ENCODE results near the gene STK38L.

Gene STK38L

GRCh38 chr12:27213830-27214787 is 30.0 kb upstream of the STK38L start:
- POLR2A ChIA-PET = no interaction called here
- H3K36me3 ChIP-seq (ENCODE audit: control insufficient read depth in 2 of 2, insufficient read depth in 1 of 2, low read length in 2 of 2) = no peaks in the 10 kb centered on the region
- CTCF ChIA-PET = interaction anchor here (1.0 kb wide), 1 partner anchor 13 kb away, joined by 3 read pairs; no protein-coding TSS in a partner anchor
- H3K4me1 ChIP-seq (ENCODE audit: control insufficient read depth, insufficient read depth, low read length) = no peaks in the 10 kb centered on the region
- H3K4me3 ChIP-seq (ENCODE audit: low read depth, low read length) = no peak overlapping the region
- TF ChIP-seq ZBTB8A (tag by site-specific recombination; IDR thresholded peaks at IDR 0.05) (no peak), ZNF302 (tag by site-specific recombination; IDR thresholded peaks at IDR 0.05; ENCODE audit: low read depth) (no peak), ZBTB20 (tag by site-specific recombination; IDR thresholded peaks at IDR 0.05) (0 out of 2 replicates have a peak, but pooled peaks have one; percentile 23), ZNF548 (tag by site-specific recombination; IDR thresholded peaks at IDR 0.05) (no peak)
- H3K9me3 ChIP-seq (ENCODE audit: control insufficient read depth, insufficient read depth, low read depth, low read length) = no peaks in the 10 kb centered on the region
- H3K27ac ChIP-seq (ENCODE audit: extremely low read depth, low read depth, low read length) = no peak overlapping the region

- CTCF ChIA-PET = interaction anchor here (1.2 kb wide), 1 partner anchor 19 kb away, joined by 3 read pairs; no protein-coding TSS in a partner anchor
- POLR2A ChIA-PET = interaction anchor here (0.7 kb wide), 1 partner anchor 24 kb away, joined by 4 read pairs; no protein-coding TSS in a partner anchor
- TF ChIP-seq, protein P1, sequence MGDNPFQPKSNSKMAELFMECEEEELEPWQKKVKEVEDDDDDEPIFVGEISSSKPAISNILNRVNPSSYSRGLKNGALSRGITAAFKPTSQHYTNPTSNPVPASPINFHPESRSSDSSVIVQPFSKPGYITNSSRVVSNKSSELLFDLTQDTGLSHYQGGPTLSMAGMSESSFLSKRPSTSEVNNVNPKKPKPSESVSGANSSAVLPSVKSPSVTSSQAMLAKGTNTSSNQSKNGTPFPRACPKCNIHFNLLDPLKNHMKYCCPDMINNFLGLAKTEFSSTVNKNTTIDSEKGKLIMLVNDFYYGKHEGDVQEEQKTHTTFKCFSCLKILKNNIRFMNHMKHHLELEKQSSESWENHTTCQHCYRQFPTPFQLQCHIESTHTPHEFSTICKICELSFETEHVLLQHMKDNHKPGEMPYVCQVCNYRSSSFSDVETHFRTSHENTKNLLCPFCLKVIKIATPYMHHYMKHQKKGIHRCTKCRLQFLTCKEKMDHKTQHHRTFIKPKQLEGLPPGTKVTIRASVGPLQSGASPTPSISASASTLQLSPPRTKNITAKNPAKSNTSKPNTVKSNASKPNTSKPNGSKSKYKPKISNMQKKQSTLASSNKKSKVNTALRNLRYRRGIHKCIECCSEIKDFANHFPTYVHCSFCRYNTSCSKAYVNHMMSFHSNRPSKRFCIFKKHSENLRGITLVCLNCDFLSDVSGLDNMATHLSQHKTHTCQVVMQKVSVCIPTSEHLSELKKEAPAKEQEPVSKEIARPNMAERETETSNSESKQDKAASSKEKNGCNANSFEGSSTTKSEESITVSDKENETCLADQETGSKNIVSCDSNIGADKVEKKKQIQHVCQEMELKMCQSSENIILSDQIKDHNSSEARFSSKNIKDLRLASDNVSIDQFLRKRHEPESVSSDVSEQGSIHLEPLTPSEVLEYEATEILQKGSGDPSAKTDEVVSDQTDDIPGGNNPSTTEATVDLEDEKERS (tag by site-specific recombination; IDR thresholded peaks at IDR 0.05) = no peak
- TF ChIP-seq ZNF600 (tag by site-specific recombination; IDR thresholded peaks at IDR 0.05) (no peak), ZNF548 (tag by site-specific recombination; IDR thresholded peaks at IDR 0.05) (no peak)
Observed at GRCh38 chr12:27217590-27217989, 26.5 kb upstream of the STK38L start.

GRCh38 chr12:27219693-27220054 is 24.4 kb upstream of the STK38L start:
- Histone ChIP-seq H3K36me3 (ENCODE audit: control insufficient read depth in 2 of 2, insufficient read depth in 1 of 2, low read length in 2 of 2) (no peaks in the 10 kb centered on the region), H3K27ac (ENCODE audit: extremely low read depth, low read depth, low read length) (no peak overlapping the region), H3K9me3 (ENCODE audit: control insufficient read depth, insufficient read depth, low read depth, low read length) (no peaks in the 10 kb centered on the region), H3K4me3 (ENCODE audit: low read depth, low read length) (no peak overlapping the region), H3K4me1 (ENCODE audit: control insufficient read depth, insufficient read depth, low read length) (no peaks in the 10 kb centered on the region)
- ChIA-PET CTCF (interaction anchor here (0.6 kb wide), 1 partner anchor 316 kb away, joined by 4 read pairs; no protein-coding TSS in a partner anchor), POLR2A (no interaction called here)
- TF ChIP-seq SP2 (tag by site-specific recombination; IDR thresholded peaks at IDR 0.05) (no peak), SALL2 (tag by site-specific recombination; IDR thresholded peaks at IDR 0.05; ENCODE audit: borderline replicate concordance) (no peak), BCL6B (tag by site-specific recombination; IDR thresholded peaks at IDR 0.05) (no peak), ZNF548 (tag by site-specific recombination; IDR thresholded peaks at IDR 0.05) (no peak), ZBTB1 (tag by site-specific recombination; IDR thresholded peaks at IDR 0.05) (no peak), ZNF830 (tag by site-specific recombination; IDR thresholded peaks at IDR 0.05; ENCODE audit: low read depth) (no peak), ZNF629 (tag by site-specific recombination; IDR thresholded peaks at IDR 0.05) (no peak), BCL11B (tag by site-specific recombination; IDR thresholded peaks at IDR 0.05; ENCODE audit: low read depth) (no peak), PRDM6 (tag by site-specific recombination; IDR thresholded peaks at IDR 0.05) (no peak)
- TF ChIP-seq, protein P2, sequence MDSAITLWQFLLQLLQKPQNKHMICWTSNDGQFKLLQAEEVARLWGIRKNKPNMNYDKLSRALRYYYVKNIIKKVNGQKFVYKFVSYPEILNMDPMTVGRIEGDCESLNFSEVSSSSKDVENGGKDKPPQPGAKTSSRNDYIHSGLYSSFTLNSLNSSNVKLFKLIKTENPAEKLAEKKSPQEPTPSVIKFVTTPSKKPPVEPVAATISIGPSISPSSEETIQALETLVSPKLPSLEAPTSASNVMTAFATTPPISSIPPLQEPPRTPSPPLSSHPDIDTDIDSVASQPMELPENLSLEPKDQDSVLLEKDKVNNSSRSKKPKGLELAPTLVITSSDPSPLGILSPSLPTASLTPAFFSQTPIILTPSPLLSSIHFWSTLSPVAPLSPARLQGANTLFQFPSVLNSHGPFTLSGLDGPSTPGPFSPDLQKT (IDR thresholded peaks at IDR 0.05; ENCODE audit: borderline replicate concordance, low read depth, low read length) = no peak
- TF ChIP-seq, protein P3, sequence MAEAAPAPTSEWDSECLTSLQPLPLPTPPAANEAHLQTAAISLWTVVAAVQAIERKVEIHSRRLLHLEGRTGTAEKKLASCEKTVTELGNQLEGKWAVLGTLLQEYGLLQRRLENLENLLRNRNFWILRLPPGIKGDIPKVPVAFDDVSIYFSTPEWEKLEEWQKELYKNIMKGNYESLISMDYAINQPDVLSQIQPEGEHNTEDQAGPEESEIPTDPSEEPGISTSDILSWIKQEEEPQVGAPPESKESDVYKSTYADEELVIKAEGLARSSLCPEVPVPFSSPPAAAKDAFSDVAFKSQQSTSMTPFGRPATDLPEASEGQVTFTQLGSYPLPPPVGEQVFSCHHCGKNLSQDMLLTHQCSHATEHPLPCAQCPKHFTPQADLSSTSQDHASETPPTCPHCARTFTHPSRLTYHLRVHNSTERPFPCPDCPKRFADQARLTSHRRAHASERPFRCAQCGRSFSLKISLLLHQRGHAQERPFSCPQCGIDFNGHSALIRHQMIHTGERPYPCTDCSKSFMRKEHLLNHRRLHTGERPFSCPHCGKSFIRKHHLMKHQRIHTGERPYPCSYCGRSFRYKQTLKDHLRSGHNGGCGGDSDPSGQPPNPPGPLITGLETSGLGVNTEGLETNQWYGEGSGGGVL (tag by site-specific recombination; IDR thresholded peaks at IDR 0.05) = no peak
- TF ChIP-seq, protein P4, sequence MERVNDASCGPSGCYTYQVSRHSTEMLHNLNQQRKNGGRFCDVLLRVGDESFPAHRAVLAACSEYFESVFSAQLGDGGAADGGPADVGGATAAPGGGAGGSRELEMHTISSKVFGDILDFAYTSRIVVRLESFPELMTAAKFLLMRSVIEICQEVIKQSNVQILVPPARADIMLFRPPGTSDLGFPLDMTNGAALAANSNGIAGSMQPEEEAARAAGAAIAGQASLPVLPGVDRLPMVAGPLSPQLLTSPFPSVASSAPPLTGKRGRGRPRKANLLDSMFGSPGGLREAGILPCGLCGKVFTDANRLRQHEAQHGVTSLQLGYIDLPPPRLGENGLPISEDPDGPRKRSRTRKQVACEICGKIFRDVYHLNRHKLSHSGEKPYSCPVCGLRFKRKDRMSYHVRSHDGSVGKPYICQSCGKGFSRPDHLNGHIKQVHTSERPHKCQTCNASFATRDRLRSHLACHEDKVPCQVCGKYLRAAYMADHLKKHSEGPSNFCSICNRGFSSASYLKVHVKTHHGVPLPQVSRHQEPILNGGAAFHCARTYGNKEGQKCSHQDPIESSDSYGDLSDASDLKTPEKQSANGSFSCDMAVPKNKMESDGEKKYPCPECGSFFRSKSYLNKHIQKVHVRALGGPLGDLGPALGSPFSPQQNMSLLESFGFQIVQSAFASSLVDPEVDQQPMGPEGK (tag by site-specific recombination; IDR thresholded peaks at IDR 0.05) = no peak

More at GRCh38 chr12:27217590-27217989, 26.5 kb upstream of the STK38L start:
- no peak overlapping the region for H3K27ac ChIP-seq (ENCODE audit: extremely low read depth, low read depth, low read length)
- no peaks in the 10 kb centered on the region for H3K4me1 ChIP-seq (ENCODE audit: control insufficient read depth, insufficient read depth, low read length)
- H3K4me3 ChIP-seq (ENCODE audit: low read depth, low read length) = no peak overlapping the region
- H3K9me3 ChIP-seq (ENCODE audit: control insufficient read depth, insufficient read depth, low read depth, low read length) = no peaks in the 10 kb centered on the region
- no peaks in the 10 kb centered on the region for H3K36me3 ChIP-seq (ENCODE audit: control insufficient read depth in 2 of 2, insufficient read depth in 1 of 2, low read length in 2 of 2)
